Activated B cell treated with CpG ODN at 0.5 μM for 24 hours (primary cell): ENCODE results near the gene DDX10. TPM values are rescaled to one million over a fixed set of nuclear protein-coding genes. Genes with fewer than 3 reads are reported as not detected.

Source experiments
- ATAC-seq: fragments of 200-7000 bp; cut with Tn5 transposase; one replicate; pipeline ENCODE4 v1.10.0; 2021; ENCODE audit warnings: low read depth, mild to moderate bottlenecking, moderate library complexity
- CTCF ChIA-PET: fragments of 350-600 bp; sonication (Branson Sonifier 250); formaldehyde crosslinking; loops from one replicate; lab custom pipeline; 2021; ENCODE audit warnings: antibody characterized with exemption; lab: Charles Lee
- POLR2A ChIA-PET: fragments of 350-600 bp; sonication (Branson Sonifier 250); formaldehyde crosslinking; loops from one replicate; lab custom pipeline; 2021; ENCODE audit warnings: antibody characterized with exemption; lab: Charles Lee
- DNase-seq: peaks from one replicate; pipeline ENCODE4 v3.0.0; 2022
- H3K27ac Mint-ChIP-seq: one replicate; pipeline ENCODE4 v1.8.0; 2020; ENCODE audit warnings: mixed read lengths
- H3K27me3 Mint-ChIP-seq: one replicate; pipeline ENCODE4 v1.8.0; 2021; ENCODE audit warnings: mixed read lengths
- H3K36me3 Mint-ChIP-seq: one replicate; pipeline ENCODE4 v1.8.0; 2021; ENCODE audit warnings: low read depth, mixed read lengths
- H3K4me1 Mint-ChIP-seq: one replicate; pipeline ENCODE4 v1.8.0; 2021; ENCODE audit warnings: mixed read lengths
- H3K4me3 Mint-ChIP-seq: one replicate; pipeline ENCODE4 v1.8.0; 2020; ENCODE audit warnings: mild to moderate bottlenecking, mixed read lengths
- H3K9me3 Mint-ChIP-seq: one replicate; pipeline ENCODE4 v1.8.0; 2020; ENCODE audit warnings: mixed read lengths
- CTCF ChIP-seq: fragments of 200-600 bp; IDR thresholded peaks from one replicate; pipeline ENCODE4 v1.8.0; 2022; ENCODE audit warnings: antibody characterized with exemption, mild to moderate bottlenecking
- intact Hi-C: fragments of 100-400 bp; cut with micrococcal nuclease; formaldehyde crosslinking; loops from one replicate; pipeline ENCODE4 v1.15.1; 2024
- total RNA-seq: library from RNA; stranded (reverse); gene quantifications from 2 replicates; pipeline ENCODE4 v1.2.3, GENCODE V29; 2022

The DDX10 gene
- total RNA-seq, 1 donor from 2014 or later, result 43.3 TPM

GRCh38 chr11:108915666-108916065 is 250.8 kb downstream of the DDX10 start:
- no peaks in the 10 kb centered on the region for H3K27me3 Mint-ChIP-seq
- no peaks in the 10 kb centered on the region for H3K9me3 Mint-ChIP-seq
- H3K4me1 Mint-ChIP-seq, result no peaks in the 10 kb centered on the region
- intact Hi-C loops, result no loop called here
- no peak for TF ChIP-seq CTCF
- H3K36me3 Mint-ChIP-seq, result peaks cover 27% of the 10 kb centered on the region
- H3K4me3 Mint-ChIP-seq, result no peak overlapping the region
- ChIA-PET POLR2A (no interaction called here), CTCF (no interaction called here)
- ATAC-seq (no peak), DNase-seq (no peak)
- H3K27ac Mint-ChIP-seq, result no peak overlapping the region

GRCh38 chr11:108916290-108916689 is 251.4 kb downstream of the DDX10 start:
- Mint-ChIP-seq H3K27ac (no peak overlapping the region), H3K36me3 (peaks cover 27% of the 10 kb centered on the region), H3K4me1 (no peaks in the 10 kb centered on the region), H3K9me3 (no peaks in the 10 kb centered on the region), H3K27me3 (no peaks in the 10 kb centered on the region), H3K4me3 (no peak overlapping the region)
- TF ChIP-seq CTCF, result no peak
- CTCF ChIA-PET, result no interaction called here
- DNase-seq (no peak), ATAC-seq (no peak)
- intact Hi-C loops, result no loop called here
- POLR2A ChIA-PET, result no interaction called here

GRCh38 chr11:108916935-108917334 is 252.1 kb downstream of the DDX10 start:
- Mint-ChIP-seq H3K4me3 (no peak overlapping the region), H3K27me3 (no peaks in the 10 kb centered on the region), H3K9me3 (no peaks in the 10 kb centered on the region), H3K27ac (no peak overlapping the region), H3K4me1 (no peaks in the 10 kb centered on the region), H3K36me3 (peaks cover 27% of the 10 kb centered on the region)
- TF ChIP-seq CTCF, result no peak
- ATAC-seq (no peak), DNase-seq (no peak)
- intact Hi-C loops, result no loop called here
- POLR2A ChIA-PET, result no interaction called here
- CTCF ChIA-PET, result no interaction called here

GRCh38 chr11:108921211-108921610 is 256.3 kb downstream of the DDX10 start:
- intact Hi-C loops, result no loop called here
- Mint-ChIP-seq H3K27ac (no peak overlapping the region), H3K27me3 (no peaks in the 10 kb centered on the region), H3K36me3 (peaks cover 42% of the 10 kb centered on the region), H3K4me3 (no peak overlapping the region), H3K4me1 (no peaks in the 10 kb centered on the region), H3K9me3 (no peaks in the 10 kb centered on the region)
- TF ChIP-seq CTCF, result no peak
- POLR2A ChIA-PET, result no interaction called here
- ATAC-seq, result no peak
- CTCF ChIA-PET, result no interaction called here
- DNase-seq, result no peak

GRCh38 chr11:108922241-108922640 is 257.4 kb downstream of the DDX10 start:
- Mint-ChIP-seq H3K9me3 (no peaks in the 10 kb centered on the region), H3K27ac (no peak overlapping the region), H3K4me3 (no peak overlapping the region)

More at GRCh38 chr11:108922241-108922640, 257.4 kb downstream of the DDX10 start:
- Mint-ChIP-seq H3K4me1 (no peaks in the 10 kb centered on the region), H3K36me3 (peaks cover 36% of the 10 kb centered on the region), H3K27me3 (no peaks in the 10 kb centered on the region)
- ChIA-PET CTCF (no interaction called here), POLR2A (no interaction called here)
- DNase-seq, result no peak
- TF ChIP-seq CTCF, result no peak
- no peak for ATAC-seq
- intact Hi-C loops, result no loop called here
